MCF 10A (cell line): ENCODE data around the gene CCDC60. TPM values are rescaled to one million over a fixed set of nuclear protein-coding genes. Genes with fewer than 3 reads are reported as not detected.

Experiments
- BruUV-seq: library from RNA; stranded (reverse); fragments of 400-500 nt; replicated peaks from 2 replicates; lab custom pipeline; 2021; lab: Mats Ljungman, UMichigan
- CTCF ChIA-PET: fragments of 300-600 bp; sonication (Branson Sonifier 250); formaldehyde crosslinking; extraction: SDS; loops from one replicate; lab custom pipeline; 2021; ENCODE audit warnings: antibody characterized with exemption, inconsistent platforms; lab: Yijun Ruan, JAX
- POLR2A ChIA-PET: fragments of 300-600, 350-650 bp; sonication (Branson Sonifier 250); formaldehyde crosslinking; extraction: SDS; loops from one replicate; lab custom pipeline; 2020; ENCODE audit warnings: antibody characterized with exemption, inconsistent platforms; lab: Yijun Ruan, JAX
- DNase-seq: peaks from one replicate; pipeline ENCODE4 v3.0.0-alpha.2; 2018; ENCODE audit not compliant: unreplicated experiment
- H3K27ac Mint-ChIP-seq: one replicate; pipeline ENCODE4 v1.8.0; 2022; ENCODE audit warnings: mild to moderate bottlenecking, low read depth, mixed read lengths; ENCODE audit not compliant: unreplicated experiment
- H3K27me3 Mint-ChIP-seq: one replicate; pipeline ENCODE4 v1.8.0; 2022; ENCODE audit warnings: mixed read lengths; ENCODE audit not compliant: insufficient read depth, unreplicated experiment
- H3K36me3 Mint-ChIP-seq: one replicate; pipeline ENCODE4 v1.8.0; 2022; ENCODE audit warnings: mild to moderate bottlenecking, moderate library complexity, mixed read lengths; ENCODE audit not compliant: insufficient read depth, unreplicated experiment
- H3K4me1 Mint-ChIP-seq: one replicate; pipeline ENCODE4 v1.8.0; 2022; ENCODE audit warnings: mixed read lengths; ENCODE audit not compliant: insufficient read depth, unreplicated experiment
- H3K4me3 Mint-ChIP-seq: one replicate; pipeline ENCODE4 v1.8.0; 2022; ENCODE audit warnings: mild to moderate bottlenecking, moderate library complexity, mixed read lengths; ENCODE audit not compliant: unreplicated experiment
- H3K9me3 Mint-ChIP-seq: one replicate; pipeline ENCODE4 v1.8.0; 2022; ENCODE audit warnings: mixed read lengths; ENCODE audit not compliant: unreplicated experiment
- CTCF ChIP-seq: fragments of 200-600 bp; IDR thresholded peaks from one replicate; pipeline ENCODE4 v1.8.0; 2022; ENCODE audit warnings: antibody characterized with exemption, mild to moderate bottlenecking; ENCODE audit not compliant: unreplicated experiment
- intact Hi-C: fragments of 100-400 bp; cut with micrococcal nuclease; formaldehyde crosslinking; loops from 2 replicates; pipeline ENCODE4 v1.14.1; 2022
- total RNA-seq: library from RNA; stranded (reverse); gene quantifications from 2 replicates; pipeline ENCODE4 v1.2.3, GENCODE V29; 2022

Gene CCDC60
- total RNA-seq, 1 experiment from 2014 or later = not detected

GRCh38 chr12:119461636-119462214, 127.2 kb downstream of the CCDC60 start:
- H3K9me3 Mint-ChIP-seq = peaks cover 19% of the 10 kb centered on the region
- ChIA-PET POLR2A (interaction anchor here (0.5 kb wide), 1 partner anchor 1325 kb away, joined by 4 read pairs; no protein-coding TSS in a partner anchor), CTCF (interaction anchor here (1.0 kb wide), 2 partner anchors 16 to 18 kb away, joined by 3 to 4 read pairs; no protein-coding TSS in a partner anchor)

GRCh38 chr12:119463211-119463926, 128.8 kb downstream of the CCDC60 start:
- BruUV-seq = no TSS peak
- no peak overlapping the region for H3K4me3 Mint-ChIP-seq
- intact Hi-C loops = no loop called here
- no peak for TF ChIP-seq CTCF
- no peaks in the 10 kb centered on the region for H3K36me3 Mint-ChIP-seq
- ChIA-PET POLR2A (no interaction called here), CTCF (interaction anchor here (1.5 kb wide), 1 partner anchor 19 kb away, joined by 4 read pairs; no protein-coding TSS in a partner anchor)
- peaks cover 19% of the 10 kb centered on the region for H3K9me3 Mint-ChIP-seq
- no peaks in the 10 kb centered on the region for H3K4me1 Mint-ChIP-seq
- no peaks in the 10 kb centered on the region for H3K27me3 Mint-ChIP-seq
- DNase-seq = no peak
- H3K27ac Mint-ChIP-seq = no peak overlapping the region

More at GRCh38 chr12:119461636-119462214, 127.2 kb downstream of the CCDC60 start:
- H3K27ac Mint-ChIP-seq = no peak overlapping the region
- no peak for DNase-seq
- no peaks in the 10 kb centered on the region for H3K27me3 Mint-ChIP-seq
- no peaks in the 10 kb centered on the region for H3K36me3 Mint-ChIP-seq
- H3K4me1 Mint-ChIP-seq = no peaks in the 10 kb centered on the region
- no peak for TF ChIP-seq CTCF
- no peak overlapping the region for H3K4me3 Mint-ChIP-seq
- BruUV-seq = no TSS peak
- intact Hi-C loops = no loop called here

GRCh38 chr12:119468296-119468695, 133.8 kb downstream of the CCDC60 start:
- no peak overlapping the region for H3K4me3 Mint-ChIP-seq
- BruUV-seq = no TSS peak
- POLR2A ChIA-PET = no interaction called here
- no peaks in the 10 kb centered on the region for H3K36me3 Mint-ChIP-seq
- CTCF ChIA-PET = no interaction called here
- intact Hi-C loops = no loop called here
- H3K4me1 Mint-ChIP-seq = no peaks in the 10 kb centered on the region
- H3K9me3 Mint-ChIP-seq = peaks cover 19% of the 10 kb centered on the region
- no peaks in the 10 kb centered on the region for H3K27me3 Mint-ChIP-seq
- H3K27ac Mint-ChIP-seq = no peak overlapping the region
- DNase-seq = no peak
- TF ChIP-seq CTCF = no peak

- DNase-seq = no peak
- intact Hi-C loops = no loop called here
- no peak for TF ChIP-seq CTCF
- ChIA-PET POLR2A (interaction anchor here (0.5 kb wide), 1 partner anchor 160 kb away, joined by 3 read pairs; no protein-coding TSS in a partner anchor), CTCF (no interaction called here)
- Mint-ChIP-seq H3K36me3 (no peaks in the 10 kb centered on the region), H3K27ac (no peak overlapping the region), H3K4me1 (no peaks in the 10 kb centered on the region), H3K27me3 (no peaks in the 10 kb centered on the region), H3K9me3 (peaks cover 20% of the 10 kb centered on the region), H3K4me3 (no peak overlapping the region)
- BruUV-seq = no TSS peak
Observed at GRCh38 chr12:119475650-119476049, 141.1 kb downstream of the CCDC60 start.
